DND-41 (cell line): ENCODE results near the gene RAMACL.

Experiments
- ATAC-seq: fragments of 200-7000 bp; cut with Tn5 transposase; 3 replicates; pipeline ENCODE4 v1.9.1; 2021; ENCODE audit warnings: low read depth; ENCODE audit not compliant: insufficient read depth
- DNase-seq: peaks from one replicate; pipeline ENCODE4 v3.0.0-alpha.2; 2020
- H2AFZ ChIP-seq: 2 replicates; pipeline ENCODE4 v1.6.0; 2012; ENCODE audit warnings: low read depth, low read length
- H3K27ac ChIP-seq: 2 replicates; pipeline ENCODE4 v1.5.1; 2012; ENCODE audit warnings: low read length, inconsistent platforms
- H3K27me3 ChIP-seq: fragments of 200-600 bp; sonication (generic); 2 replicates; pipeline ENCODE4 v1.6.0; 2012; ENCODE audit warnings: low read length, mild to moderate bottlenecking, inconsistent platforms; ENCODE audit not compliant: insufficient read depth, poor library complexity
- H3K36me3 ChIP-seq: 2 replicates; pipeline ENCODE4 v1.5.1; 2012; ENCODE audit warnings: low read length, inconsistent platforms; ENCODE audit not compliant: insufficient read depth
- H3K4me1 ChIP-seq: 2 replicates; pipeline ENCODE4 v1.5.1; 2012; ENCODE audit warnings: mild to moderate bottlenecking, low read length; ENCODE audit not compliant: insufficient read depth
- H3K4me2 ChIP-seq: 2 replicates; pipeline ENCODE4 v1.6.0; 2012; ENCODE audit warnings: mild to moderate bottlenecking, moderate library complexity, low read length, inconsistent platforms; ENCODE audit not compliant: insufficient read depth
- H3K4me3 ChIP-seq, 2 experiments: fragments of 200-600 bp in 1 of 2; shearing (Covaris generic) in 1 of 2; 2 replicates each; pipeline ENCODE4 v1.5.1; 2012 to 2016; ENCODE audit warnings: inconsistent platforms in 2 of 2, low read length in 2 of 2, mild to moderate bottlenecking in 2 of 2, low read depth in 1 of 2, moderate library complexity in 1 of 2
- H3K79me2 ChIP-seq: 2 replicates; pipeline ENCODE4 v1.6.0; 2012; ENCODE audit warnings: low read length, inconsistent platforms; ENCODE audit not compliant: insufficient read depth
- H3K9ac ChIP-seq: 2 replicates; pipeline ENCODE4 v1.6.0; 2012; ENCODE audit warnings: low read depth, mild to moderate bottlenecking, inconsistent platforms, low read length, moderate library complexity
- H3K9me3 ChIP-seq: 2 replicates; pipeline ENCODE4 v1.5.1; 2012; ENCODE audit warnings: low read length, moderate library complexity, mild to moderate bottlenecking, inconsistent platforms; ENCODE audit not compliant: insufficient read depth, severe bottlenecking
- H4K20me1 ChIP-seq: 2 replicates; pipeline ENCODE4 v1.6.0; 2012; ENCODE audit warnings: low read length; ENCODE audit not compliant: insufficient read depth
- CTCF ChIP-seq: IDR thresholded peaks from 2 replicates; pipeline ENCODE4 v1.5.1; 2012; ENCODE audit warnings: borderline replicate concordance, low read length, moderate library complexity, mild to moderate bottlenecking; ENCODE audit not compliant: poor library complexity, severe bottlenecking; ENCODE audit errors: extremely low read depth
- EZH2 ChIP-seq: IDR thresholded peaks from 3 replicates; pipeline ENCODE4 v1.6.1; 2012; ENCODE audit warnings: borderline replicate concordance, low read depth, mild to moderate bottlenecking, moderate library complexity, low read length, inconsistent platforms; ENCODE audit not compliant: severe bottlenecking

RAMACL gene

DNA sequence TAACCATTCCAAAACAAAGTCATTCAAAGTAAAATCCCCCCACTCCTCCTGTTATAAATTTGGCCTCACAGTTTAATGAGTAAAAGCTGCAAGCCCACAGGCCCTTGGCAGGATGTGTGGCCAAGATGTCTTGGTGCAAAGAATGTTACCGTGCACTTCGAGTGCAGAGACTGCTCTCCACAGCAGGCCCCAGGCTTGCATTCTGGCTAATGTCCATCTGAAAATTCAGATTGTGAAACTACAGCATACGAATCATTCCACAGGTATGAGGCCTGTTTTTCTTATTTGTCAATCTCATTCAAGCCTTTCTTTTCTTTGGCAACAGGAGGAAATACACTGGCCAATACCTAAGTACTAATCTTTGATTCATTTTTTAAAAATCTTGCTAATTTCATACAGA is 33.4 kb upstream of the RAMACL start:
- H2AFZ ChIP-seq: no peak overlapping the region
- no peaks in the 10 kb centered on the region for H3K36me3 ChIP-seq
- no peak overlapping the region for H3K4me3 ChIP-seq
- H3K27me3 ChIP-seq: peaks cover 6% of the 10 kb centered on the region
- no peak overlapping the region for H3K4me2 ChIP-seq
- H3K9ac ChIP-seq: no peak overlapping the region
- H4K20me1 ChIP-seq: 0 out of 2 replicates have a peak, but pooled peaks cover 3% of the 10 kb centered on the region
- H3K27ac ChIP-seq: no peak overlapping the region
- H3K4me1 ChIP-seq: no peaks in the 10 kb centered on the region
- no peaks in the 10 kb centered on the region for H3K79me2 ChIP-seq
- TF ChIP-seq EZH2: no peak
- TF ChIP-seq CTCF: no peak
- DNase-seq (no peak), ATAC-seq (no peak)
- H3K9me3 ChIP-seq: no peaks in the 10 kb centered on the region

DNA sequence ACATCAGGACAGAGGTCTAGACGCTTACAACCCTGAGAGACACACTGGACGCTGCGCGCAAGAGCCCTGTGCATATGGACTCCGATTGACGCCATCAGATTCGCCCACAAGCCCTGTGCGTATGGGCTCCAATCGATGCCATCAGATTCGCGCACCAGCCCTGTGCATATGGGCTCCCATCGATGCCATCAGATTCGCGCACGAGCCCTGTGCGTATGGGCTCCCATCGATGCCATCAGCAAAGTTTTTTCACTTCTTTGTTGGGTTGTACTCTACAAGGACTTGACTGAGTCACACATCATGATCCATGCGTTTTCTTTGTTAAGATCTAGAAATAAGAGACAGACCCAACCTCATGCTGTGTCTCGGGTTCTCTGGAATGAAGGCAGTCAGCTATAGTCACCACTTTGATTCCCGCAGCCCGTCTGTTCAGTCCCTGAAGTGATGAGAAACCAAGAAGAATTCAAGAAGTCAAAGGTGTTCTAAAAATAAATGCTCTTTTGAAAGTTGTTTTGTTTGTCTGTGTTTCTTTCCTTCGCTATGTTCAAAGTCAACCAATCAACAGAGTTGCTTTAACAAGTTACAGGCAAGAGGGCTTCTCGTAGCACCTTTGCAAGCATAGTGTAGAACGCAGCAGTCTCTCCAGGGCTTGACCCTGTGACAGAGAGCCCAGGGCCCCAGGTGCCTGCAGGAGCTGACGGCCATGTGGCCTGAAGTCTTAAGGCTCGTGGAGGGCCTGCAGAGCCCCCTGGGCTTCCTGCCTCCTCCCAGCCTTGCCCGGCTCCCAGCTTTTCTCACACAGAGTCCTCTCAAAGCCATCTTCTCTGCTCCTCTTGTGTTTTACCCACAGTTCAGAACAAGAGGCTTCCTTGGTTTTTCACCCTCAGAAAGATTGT is 32.6 kb upstream of the RAMACL start:
- Histone ChIP-seq H3K9me3 (no peaks in the 10 kb centered on the region), H3K4me2 (no peak overlapping the region), H4K20me1 (0 out of 2 replicates have a peak, but pooled peaks cover 3% of the 10 kb centered on the region), H3K27ac (no peak overlapping the region), H3K9ac (no peak overlapping the region), H3K4me3 (no peak overlapping the region), H3K27me3 (peaks cover 4% of the 10 kb centered on the region), H3K79me2 (no peaks in the 10 kb centered on the region), H3K4me1 (no peaks in the 10 kb centered on the region), H2AFZ (no peak overlapping the region), H3K36me3 (no peaks in the 10 kb centered on the region)
- DNase-seq (no peak), ATAC-seq (no peak)
- TF ChIP-seq EZH2: no peak
- no peak for TF ChIP-seq CTCF

DNA sequence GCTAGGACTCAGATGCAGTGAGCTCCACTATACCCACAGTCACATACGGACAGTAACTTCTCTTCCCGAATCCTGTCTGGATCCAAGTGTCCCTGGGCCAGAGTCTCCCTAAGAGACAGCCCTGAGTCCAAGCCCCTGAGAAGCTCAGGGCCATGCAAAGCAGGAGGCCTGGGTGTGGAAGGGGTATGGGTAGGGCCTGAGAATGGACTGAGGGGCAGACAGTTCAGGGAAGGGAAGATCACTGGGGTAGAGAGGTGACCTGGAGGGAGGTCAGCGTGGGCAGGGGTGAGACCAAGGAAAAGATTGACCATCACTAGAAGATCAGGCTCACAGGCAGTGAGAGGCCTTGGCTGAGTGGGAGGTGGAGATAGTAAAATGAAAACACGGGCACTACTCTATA is 31.8 kb upstream of the RAMACL start:
- no peak overlapping the region for H3K4me3 ChIP-seq
- H3K4me1 ChIP-seq: no peaks in the 10 kb centered on the region
- peaks cover 2% of the 10 kb centered on the region for H3K27me3 ChIP-seq
- no peak for TF ChIP-seq EZH2
- TF ChIP-seq CTCF: no peak
- no peaks in the 10 kb centered on the region for H3K79me2 ChIP-seq
- H3K27ac ChIP-seq: no peak overlapping the region
- no peaks in the 10 kb centered on the region for H3K36me3 ChIP-seq
- no peaks in the 10 kb centered on the region for H3K9me3 ChIP-seq
- H4K20me1 ChIP-seq: 0 out of 2 replicates have a peak, but pooled peaks cover 3% of the 10 kb centered on the region
- H3K9ac ChIP-seq: no peak overlapping the region
- H3K4me2 ChIP-seq: no peak overlapping the region
- no peak overlapping the region for H2AFZ ChIP-seq
- ATAC-seq (no peak), DNase-seq (no peak)
